GM21737 (cell line): ENCODE results near the gene SERPINA12.
"Not testable (repeated sequence)": the region's sequence is repeated elsewhere in the genome, so short reads cannot be mapped to it uniquely, and the experiment has no call there.

Source experiments
- ATAC-seq: cut with Tn5 transposase; IDR thresholded peaks from one replicate; pipeline ENCODE4 v1.9.1; 2021; ENCODE audit warnings: mild to moderate bottlenecking, moderate library complexity; ENCODE audit not compliant: unreplicated experiment

Gene SERPINA12

DNA sequence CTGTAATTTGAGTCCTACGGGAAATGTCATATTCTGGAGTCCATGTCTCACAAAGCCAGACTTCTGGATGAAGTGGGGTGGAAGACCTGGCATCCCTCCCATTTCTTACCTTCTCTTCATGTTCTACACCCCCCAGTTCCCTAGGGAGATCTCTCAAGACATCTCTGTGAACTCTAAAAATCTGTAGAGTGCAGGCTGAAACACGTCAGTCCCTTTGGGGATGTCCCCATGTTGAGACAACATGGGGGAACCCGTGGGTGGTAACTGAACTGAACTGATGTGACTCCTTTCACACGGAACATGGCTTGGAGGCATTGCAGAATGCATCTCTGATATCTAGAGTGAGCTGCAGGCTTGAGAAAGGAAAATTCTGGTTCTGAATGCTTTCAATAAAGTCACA lies 15.2 kb downstream of the SERPINA12 start:
- no peak for ATAC-seq

DNA sequence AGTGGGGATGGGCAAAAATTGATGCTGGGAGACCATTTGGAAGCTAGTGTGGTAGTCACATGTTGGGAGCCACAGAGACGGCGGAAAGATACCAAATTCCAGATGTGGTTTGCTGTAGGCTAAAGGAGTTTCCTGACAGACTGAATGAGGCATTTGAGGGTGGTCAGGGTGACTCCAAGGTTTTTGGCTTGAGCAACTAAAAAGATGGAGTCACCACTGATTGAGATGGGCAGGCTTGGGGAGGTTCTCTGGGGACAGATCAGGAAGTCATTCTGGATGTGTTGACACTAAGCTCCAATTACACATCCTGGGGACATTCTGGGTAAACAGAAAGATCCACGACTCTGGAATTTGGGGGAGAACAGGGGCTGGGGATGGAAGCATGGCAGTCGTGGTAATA lies 17.8 kb downstream of the SERPINA12 start:
- no peak for ATAC-seq

DNA sequence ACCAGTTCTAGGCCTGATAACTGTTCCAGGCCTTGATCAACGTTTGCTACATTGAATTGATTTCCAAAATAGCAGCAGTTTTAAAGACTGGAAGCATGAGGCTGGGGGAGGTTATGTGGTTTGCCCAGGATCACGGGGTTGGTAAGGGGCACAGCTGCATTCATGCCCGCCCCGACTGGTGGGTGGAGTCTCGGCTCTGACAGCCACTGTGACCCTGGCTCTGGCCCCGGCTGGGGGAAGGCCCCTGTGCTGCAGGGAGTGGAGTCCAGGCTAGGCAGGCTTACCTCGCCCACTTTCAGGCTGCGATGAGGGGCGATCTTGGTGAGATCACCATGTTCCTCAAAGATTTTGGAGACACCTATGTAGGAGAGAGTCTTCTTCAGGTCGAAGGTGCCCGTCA lies 19.9 kb downstream of the SERPINA12 start:
- no peak for ATAC-seq

DNA sequence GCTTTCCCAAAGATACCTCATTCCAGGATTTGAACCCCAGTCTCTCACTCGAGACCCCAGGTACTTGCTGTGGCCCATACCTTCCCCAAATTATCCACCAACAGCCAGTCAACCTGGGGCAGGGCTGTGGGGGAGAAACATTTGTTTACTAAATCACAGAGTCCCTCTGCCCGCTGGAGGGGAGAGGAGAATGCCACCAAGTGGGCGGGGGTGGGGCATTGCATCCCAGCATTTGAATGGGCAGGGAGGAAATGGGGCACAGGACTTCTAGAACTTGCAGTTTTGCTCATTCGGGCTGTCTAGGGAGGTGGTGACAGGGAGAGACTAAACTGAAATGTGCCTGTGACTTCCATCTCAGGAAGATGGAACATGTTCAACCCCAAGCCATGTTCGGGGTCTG lies 22.4 kb downstream of the SERPINA12 start:
- no peak for ATAC-seq

DNA sequence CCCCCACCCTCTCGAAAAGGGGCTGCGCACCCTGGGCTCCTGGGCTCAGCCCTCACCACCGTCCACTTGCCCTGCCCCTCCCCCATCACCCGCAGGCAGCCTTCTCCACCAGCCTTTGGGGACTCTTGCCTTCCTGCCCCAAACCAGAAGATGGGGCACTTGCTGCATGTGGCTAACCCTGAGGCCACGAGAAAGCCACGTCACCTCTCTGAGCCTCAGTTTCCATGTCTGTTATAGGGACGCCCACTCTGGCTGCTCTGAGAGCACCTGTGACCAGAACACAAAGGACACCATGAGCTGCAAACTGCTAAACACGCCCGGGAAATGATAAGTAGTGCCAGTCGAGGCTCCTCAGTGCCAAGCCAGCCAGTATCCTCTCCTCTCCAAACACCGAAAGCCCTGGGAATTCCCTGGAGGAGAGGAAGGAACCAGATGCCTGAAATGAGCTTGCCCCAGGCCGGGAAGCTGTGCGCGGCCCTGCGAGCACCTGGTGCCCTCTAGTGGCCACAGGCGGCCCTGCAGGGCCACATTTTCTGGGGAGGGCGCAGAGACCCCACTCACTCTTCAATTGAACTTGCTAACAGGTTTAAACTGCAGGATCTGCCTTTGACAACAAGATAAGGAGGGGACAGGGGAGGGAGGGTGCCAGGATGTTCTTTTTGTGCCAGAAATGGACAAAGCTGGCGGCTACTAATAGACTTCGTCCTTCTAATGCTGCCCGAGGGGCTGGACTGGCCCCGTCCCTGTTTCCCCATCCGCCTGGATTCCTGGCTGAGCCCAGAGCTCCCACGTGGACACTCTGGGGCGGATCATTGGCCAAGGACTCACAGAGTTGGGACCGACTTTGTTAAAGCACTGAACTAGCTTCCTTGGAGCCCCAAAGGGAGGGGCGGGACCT lies 23.1 kb downstream of the SERPINA12 start:
- ATAC-seq = peak; percentile 43

DNA sequence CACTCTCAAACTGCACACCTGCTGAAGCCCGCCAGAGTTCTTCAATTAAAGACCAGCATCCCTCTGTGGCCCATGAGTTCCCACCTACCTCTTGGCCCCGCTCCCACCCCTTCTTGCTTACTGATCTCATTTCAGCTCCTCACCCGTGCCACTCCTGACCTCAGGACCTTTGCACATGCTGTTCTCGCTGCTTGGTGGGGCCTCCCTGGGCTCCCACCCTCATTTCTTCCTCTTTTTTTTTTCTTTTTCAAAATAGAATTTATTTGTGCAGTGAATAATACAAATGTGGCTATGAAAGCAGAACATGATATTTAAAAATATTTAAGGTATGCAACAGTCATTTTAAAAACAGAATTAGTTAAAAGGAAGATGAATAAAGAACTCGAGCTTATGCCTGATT lies 24.8 kb downstream of the SERPINA12 start:
- ATAC-seq = no peak

DNA sequence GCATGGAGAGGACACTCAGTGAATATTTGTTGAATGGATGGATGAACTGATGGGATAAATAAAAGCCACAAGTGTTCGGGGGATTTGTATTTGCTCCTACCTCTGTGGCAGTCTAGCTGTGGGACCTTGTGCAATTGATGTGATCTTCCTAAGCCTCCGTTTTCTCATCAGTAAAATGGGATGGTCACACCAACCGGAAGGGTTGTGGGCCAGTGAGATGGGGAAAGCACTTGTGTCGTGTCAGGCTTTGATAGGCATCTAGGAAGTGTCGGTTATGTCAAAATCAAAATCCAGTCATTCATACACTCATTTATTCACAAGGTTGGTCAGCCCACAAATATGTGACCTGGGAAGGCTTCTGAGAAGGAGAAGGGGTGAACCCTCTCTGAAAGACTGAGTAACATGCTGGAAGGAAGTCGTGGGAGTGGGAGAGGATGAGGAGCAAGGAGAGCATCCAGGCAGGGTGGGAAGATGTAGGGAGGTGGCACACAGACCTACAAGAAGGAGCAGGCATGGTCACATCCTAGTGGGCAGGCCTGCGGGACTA lies 25.5 kb downstream of the SERPINA12 start:
- ATAC-seq = no peak

DNA sequence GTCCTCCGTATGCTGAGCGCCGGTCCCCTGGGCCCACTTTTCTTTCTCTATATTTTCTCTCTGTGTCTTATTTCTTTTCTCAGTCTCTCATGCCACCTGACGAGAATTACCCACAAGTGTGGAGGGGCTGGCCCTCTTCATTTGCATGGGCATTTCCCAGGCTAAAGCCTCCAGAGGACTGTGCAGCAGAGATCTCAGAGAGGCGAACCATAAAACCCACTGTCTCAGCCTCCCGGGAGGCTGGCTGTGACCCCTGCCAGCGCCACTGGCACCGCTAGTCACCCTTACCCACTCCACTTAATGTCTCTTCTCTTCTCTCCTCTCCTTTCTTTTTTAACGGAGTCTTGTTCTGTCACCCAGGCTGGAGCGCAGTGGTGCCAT lies 26.2 kb downstream of the SERPINA12 start:
- ATAC-seq = no peak

DNA sequence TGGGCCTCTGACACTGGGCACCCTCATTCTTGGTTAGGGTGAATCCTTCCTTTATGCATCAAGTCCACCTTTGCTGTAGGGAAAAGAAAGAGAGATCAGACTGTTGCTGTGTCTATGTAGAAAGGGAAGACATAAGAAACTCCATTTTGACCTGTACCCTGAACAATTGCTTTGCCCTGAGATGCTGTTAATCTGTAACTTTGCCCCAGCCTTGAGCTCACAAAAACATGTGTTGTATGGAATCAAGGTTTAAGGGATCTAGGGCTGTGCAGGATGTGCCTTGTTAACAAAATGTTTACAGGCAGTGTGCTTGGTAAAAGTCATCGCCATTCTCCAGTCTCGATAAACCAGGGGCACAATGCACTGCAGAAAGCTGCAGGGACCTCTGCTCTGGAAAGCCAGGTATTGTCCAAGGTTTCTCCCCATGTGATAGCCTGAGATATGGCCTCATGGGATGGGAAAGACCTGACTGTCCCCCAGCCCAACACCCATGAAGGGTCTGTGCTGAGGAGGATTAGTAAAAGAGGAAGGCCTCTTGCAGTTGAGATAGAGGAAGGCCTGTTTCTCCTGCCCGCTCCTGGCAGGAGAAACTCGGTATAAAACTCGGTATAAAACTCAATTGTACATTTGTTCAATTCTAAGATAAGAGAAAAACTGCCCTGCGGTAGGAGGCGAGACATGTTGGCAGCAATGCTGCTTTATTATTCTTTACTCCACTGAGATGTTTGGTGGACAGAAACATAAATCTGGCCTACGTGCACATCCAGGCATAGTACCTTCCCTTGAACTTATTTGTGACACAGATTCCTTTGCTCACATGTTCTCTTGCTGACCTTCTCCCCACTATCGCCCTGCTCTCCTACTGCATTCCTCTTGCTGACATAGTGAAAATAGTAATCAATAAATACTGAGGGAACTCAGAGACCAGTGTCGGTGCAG lies 26.9 kb downstream of the SERPINA12 start:
- ATAC-seq = not testable (repeated sequence)

DNA sequence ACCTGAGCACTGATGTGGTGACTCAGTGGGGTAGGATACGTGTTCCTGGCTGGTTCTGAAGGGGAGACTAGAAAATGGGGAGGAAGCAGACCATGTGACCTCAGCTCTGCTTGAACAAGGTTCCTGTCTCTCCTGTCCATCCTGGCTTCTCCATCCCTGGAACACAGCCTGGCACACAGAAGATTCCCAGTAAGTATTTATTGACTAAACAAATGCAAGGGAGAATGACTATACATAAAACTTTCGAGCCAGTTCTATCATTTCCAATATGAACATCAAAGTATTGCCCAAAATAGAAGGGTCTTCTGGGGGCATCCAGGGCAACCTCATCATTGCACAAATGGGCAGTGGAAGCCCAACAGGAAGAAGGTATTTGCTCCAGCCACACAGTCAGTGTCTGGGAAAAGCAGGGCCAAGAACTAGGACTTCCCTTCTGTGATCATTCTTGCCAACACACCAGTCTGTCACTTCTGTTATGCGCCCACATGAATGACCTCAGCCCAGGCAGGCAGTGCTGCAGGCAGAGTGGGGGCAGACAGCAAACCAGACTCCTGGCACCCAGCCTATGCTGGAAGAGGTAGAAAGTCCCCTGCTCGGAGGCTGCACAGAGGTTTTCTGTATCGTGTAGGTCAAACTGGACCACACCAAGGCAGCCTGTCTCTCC lies 27.7 kb downstream of the SERPINA12 start:
- ATAC-seq = no peak

DNA sequence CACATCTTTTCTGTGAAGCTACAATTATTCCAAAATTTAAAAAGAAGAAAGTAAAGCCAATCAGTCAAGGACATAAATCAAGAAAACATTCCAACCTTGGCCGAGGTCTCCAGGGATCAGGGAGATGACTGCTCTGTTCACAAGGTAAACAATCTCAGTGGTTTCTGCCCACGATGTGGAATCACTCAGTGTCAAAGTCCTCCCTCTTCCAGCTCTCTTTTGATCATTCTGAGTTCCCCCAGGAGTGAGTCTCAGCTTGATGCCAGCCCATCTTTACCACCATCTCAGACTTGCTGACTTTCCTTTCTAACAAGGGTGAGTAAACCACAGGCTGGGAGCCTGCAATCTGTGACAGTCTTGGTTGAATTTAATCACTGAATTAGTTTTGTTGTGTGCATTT lies 28.5 kb downstream of the SERPINA12 start:
- ATAC-seq = no peak

DNA sequence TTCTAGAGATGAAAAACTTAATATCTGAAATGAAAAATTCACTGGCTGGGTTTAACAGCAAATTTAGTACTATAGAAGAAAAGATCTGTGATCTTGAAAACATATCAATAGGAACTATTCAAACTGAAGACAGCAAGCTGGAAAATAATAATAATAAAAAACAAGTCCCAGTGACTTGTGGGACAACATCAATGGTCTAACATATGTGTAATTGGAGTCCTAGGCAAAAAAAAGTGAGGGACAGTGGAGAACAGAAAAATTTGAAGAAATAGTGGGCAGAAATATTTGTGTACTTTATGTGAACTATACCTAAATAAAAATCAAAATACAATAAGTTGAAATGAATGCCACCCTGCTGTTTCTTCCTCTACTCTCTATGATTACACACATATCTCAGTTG lies 30.8 kb downstream of the SERPINA12 start:
- no peak for ATAC-seq

DNA sequence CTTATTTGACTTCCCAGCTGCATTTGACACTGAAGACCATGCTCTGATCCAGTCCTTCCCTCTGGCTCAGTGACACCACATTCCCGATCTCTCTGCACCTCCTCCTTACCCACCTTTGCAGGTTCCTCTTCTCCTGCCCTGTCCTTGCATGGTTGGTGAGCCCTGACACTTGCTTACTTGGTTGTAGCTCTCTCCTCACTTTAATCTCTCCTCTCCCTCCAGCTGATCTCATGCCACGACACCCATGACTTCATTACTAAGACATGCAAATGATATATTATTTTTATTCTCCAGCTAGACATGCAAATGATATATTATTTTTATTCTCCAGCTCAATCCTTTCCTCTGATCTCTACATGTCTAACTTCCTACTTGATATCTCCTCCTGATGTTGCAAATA lies 33.2 kb downstream of the SERPINA12 start, which contains the start of gene SERPINA9:
Gene SERPINA9 (minus strand): TSS at position 175 of the 400 bp plus-strand sequence. CDS start 6,357 bp downstream, outside the sequence.
- ATAC-seq = no peak

DNA sequence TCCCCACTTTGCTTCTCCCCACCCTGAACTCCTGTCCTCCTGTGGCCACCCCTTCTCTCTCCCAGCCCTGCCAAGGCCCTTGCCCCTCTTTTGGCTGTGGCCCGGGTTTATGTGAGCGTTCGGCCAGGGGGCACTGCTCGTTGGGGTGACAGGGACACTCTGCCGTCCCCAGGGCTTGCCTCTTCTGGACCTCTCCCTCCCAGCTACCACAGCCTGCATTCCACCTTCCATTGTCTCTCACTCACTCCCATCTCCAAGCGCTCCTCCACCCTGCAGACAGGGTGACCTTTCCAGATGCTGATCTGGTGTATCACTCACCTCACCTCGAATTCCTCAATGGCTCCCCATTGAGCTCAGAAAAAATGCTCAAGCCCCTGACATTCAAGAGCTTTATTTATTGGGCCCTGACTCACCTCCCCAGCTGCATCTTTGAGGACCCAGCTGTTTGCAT lies 34.7 kb downstream of the SERPINA12 start:
- ATAC-seq = no peak

DNA sequence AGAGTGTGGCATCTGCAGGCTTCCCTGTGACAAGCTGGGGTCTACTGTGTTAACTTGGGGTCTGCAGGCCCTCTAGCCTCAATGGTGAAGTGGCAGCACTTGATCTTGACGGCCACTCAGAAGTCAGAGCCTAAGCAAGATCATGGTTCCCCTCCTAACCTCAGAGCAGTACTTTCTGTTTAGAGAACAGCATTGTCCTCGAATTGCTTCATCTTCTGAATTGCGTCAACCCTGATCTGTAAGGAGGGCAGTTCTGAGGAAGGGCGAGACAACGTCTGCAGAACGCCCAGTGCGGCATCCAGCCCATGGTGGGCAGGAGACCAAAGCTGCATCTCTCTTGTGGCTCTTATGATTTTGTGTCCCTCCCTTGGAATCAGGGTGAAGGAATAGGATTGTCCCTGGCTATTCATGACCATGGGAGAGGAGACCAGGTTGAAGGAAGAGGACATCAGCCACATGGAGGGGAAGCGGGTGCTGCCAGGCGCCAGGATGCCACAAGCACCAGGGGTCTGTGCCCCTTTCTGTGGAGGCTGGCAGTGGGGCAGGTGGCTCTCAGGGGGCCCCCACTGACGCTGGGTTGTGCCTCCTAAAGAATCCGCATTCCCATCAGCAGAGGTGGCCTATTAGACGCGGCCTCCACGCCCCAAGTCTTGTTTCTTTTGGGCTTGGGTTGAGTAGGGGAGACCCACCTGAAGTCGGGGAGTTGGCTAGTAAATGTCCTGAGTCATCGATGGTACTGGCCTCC lies 35.4 kb downstream of the SERPINA12 start:
- no peak for ATAC-seq

DNA sequence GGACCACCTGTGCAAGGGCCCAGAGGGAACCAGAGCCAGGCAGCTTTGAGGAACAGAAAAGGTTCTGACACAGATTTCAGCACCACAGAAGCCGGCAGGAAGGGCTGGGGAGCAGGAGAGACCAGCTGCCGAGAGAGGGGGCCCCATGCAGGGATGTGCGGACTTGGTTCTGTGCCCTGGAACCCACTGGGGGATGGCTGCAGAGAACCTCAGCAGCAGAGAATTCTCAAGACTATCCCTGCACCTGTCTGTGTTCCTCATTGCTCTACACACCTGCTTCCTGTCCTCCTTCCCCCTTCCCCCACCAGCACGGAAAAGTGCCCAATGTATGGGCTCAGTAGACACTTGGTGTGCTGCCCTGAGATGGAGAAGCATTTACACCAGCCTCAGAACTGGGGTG lies 36.4 kb downstream of the SERPINA12 start:
- no peak for ATAC-seq

DNA sequence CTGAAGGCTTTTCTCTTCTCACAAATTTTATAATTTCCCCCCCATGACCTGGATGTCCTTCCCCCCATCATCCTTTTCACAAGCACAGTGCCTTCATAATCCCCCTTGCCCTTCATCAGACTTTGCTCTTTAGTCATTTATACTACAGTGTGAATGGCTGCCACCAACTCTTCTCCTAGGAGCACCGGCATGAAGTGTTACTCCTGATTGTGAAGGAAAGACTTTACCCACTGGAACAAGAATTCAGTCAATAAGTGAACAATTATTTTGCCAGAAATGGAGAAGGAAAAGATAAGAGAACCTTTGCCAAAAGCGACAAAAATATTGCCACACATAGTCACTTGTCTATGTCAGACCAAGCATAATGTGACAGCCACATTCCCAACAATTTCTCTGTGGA lies 38.2 kb downstream of the SERPINA12 start:
- ATAC-seq = no peak

DNA sequence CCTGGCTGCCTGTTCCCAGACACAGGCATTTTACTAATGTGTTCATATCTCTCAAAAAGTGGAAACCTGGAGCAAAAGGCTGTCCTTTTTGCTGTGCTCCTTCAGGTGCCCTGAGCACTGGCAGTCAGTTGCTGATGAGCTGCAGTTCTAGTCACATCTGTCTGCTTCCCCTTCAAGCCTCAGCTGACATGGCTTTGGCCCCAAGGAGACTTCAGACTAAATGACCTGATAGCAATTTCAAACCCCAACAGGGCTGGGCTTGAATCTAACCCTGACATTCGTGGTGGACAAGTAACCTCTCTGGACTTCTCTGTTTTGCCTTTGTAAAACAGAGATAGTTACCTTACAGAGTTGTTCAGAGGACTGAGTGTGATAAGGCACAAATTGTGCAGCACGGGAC lies 39.0 kb downstream of the SERPINA12 start:
- ATAC-seq = no peak

DNA sequence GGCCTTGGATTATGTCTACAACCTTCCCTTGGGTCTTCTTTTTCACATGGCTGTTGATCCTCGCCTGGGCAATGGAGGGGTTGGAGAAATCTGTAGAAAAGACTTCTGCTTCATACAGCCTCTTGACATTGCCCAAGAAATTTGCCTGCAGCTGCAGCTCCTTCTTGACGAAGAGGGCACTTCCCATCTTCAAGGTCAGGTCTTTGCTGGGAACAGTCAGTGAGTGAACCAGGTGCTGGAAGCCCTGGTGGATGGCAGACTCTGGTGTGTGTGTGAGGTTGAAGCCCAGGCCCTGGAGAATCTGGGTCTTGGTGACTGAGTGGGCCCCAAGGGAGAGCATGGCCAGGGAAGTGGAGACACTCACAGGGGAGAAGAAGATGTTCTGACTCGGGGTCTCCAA lies 40.0 kb downstream of the SERPINA12 start:
- ATAC-seq = no peak
